GM12875 (cell line): ENCODE measurements around the gene AHSA1.

Experiments used
- H3K4me3 ChIP-seq: one replicate; pipeline ENCODE4 v1.5.1; 2011; ENCODE audit warnings: low read depth, low read length, control low read depth
- CTCF ChIP-seq: IDR thresholded peaks from 2 replicates; pipeline ENCODE4 v1.5.1; 2011; ENCODE audit warnings: low read depth, mild to moderate bottlenecking, control low read depth, inconsistent platforms, low read length, moderate library complexity, borderline replicate concordance; ENCODE audit not compliant: insufficient read depth

Gene AHSA1

DNA sequence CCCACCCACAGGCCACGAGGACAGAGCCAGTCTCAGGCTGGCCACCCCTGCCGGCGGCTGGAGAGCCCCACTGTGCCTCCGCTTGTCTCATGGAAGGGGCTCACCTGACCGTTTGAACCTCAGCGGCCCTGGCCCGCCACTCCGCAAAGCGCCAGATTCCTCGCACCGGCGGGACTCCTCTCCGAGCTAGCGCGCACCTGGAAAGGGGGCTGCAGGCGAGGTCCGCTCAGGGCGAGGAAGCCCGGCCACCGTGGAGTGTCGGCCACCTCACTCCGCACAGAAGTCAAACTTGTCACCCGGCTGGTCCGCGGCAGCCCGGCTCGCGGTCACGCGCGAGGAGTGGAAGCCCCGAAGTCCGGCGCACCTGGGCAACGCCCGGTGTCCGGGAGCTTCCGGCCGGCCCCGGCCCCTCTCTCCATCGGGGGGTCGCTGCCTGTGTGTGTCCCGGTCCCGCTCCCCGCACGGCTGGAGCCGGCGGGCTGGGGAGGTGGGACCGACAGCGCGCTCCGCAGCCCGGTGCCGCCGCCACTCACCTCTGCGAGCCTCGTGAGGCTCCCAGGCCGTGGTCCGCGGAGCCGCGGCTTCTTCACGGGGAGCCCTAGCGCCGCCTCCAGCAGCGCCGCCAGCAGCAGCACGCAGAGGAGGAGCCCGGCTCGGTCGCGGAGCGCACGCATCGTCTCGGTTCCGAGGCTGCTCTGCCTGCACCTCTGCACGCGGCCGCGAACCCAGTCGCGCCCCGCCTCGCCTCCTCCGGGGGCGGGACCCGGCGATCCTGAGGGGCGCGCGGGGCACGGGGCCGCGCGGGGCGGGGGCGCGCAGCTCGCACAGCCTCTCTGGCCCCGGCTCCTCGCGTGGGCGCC is 40.5 kb downstream of the AHSA1 start, which contains the start of gene ISM2:
Gene ISM2 (minus strand): TSS at position 697 of the 860 bp plus-strand sequence. CDS start 23 bp downstream, at position 674.
- peak within 1 kb of the TSS; percentile 54 for H3K4me3 ChIP-seq

GRCh38 chr14:77498984-77499527 is 41.2 kb downstream of the AHSA1 start:
- H3K4me3 ChIP-seq, result peak overlapping the region; percentile 54
- no peak for TF ChIP-seq CTCF

More for the DNA sequence above, 40.5 kb downstream of the AHSA1 start, which contains the start of gene ISM2:
- no peak for TF ChIP-seq CTCF

GRCh38 chr14:77502109-77502782 is 44.4 kb downstream of the AHSA1 start:
- no peak for TF ChIP-seq CTCF
- H3K4me3 ChIP-seq, result no peak overlapping the region

- H3K4me3 ChIP-seq, result no peak overlapping the region
- no peak for TF ChIP-seq CTCF
These were observed 45.2 kb downstream of the AHSA1 start for GRCh38 chr14:77503138-77503537.

- no peak for TF ChIP-seq CTCF
- H3K4me3 ChIP-seq, result no peak overlapping the region
These were observed 47.1 kb downstream of the AHSA1 start for GRCh38 chr14:77505031-77505430.

GRCh38 chr14:77507762-77508161 is 49.9 kb downstream of the AHSA1 start:
- no peak overlapping the region for H3K4me3 ChIP-seq
- TF ChIP-seq CTCF, result no peak
